SH-SY5Y (cell line): ENCODE data around the gene AARSD1.

ENCODE experiments used
- GATA2 ChIP-seq: IDR thresholded peaks from 2 replicates; pipeline ENCODE4 v1.6.1; 2011; ENCODE audit warnings: mild to moderate bottlenecking, low read depth, low read length
- GATA3 ChIP-seq: IDR thresholded peaks from 2 replicates; pipeline ENCODE4 v1.6.1; 2011; ENCODE audit warnings: low read depth, mild to moderate bottlenecking, low read length, moderate library complexity

AARSD1 gene

DNA sequence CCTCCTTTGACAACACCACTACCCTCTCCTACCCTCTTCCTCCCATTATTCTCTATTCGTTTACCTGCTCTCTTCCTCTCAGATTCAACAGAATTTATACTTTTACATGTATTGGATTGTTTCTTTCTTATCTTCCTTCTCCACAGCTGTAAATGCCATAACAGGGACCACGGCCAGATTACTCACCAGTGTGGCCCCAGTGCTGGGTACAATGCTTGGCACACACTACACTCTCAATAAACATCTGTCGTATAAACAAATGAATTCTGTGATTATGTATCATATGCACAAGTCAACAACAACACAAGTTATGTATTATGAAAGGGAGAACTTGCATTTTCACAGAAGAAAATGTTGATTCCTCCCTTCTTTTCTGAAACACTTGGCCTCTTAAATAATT is 20.0 kb downstream of the AARSD1 start:
- no peak for TF ChIP-seq GATA3
- TF ChIP-seq GATA2 = no peak

- no peak for TF ChIP-seq GATA3
Measured at GRCh38 chr17:42937712-42938596, 26.3 kb downstream of the AARSD1 start.

- TF ChIP-seq GATA3 = no peak
- no peak for TF ChIP-seq GATA2
Measured at GRCh38 chr17:42929497-42929844, 34.8 kb downstream of the AARSD1 start.

DNA sequence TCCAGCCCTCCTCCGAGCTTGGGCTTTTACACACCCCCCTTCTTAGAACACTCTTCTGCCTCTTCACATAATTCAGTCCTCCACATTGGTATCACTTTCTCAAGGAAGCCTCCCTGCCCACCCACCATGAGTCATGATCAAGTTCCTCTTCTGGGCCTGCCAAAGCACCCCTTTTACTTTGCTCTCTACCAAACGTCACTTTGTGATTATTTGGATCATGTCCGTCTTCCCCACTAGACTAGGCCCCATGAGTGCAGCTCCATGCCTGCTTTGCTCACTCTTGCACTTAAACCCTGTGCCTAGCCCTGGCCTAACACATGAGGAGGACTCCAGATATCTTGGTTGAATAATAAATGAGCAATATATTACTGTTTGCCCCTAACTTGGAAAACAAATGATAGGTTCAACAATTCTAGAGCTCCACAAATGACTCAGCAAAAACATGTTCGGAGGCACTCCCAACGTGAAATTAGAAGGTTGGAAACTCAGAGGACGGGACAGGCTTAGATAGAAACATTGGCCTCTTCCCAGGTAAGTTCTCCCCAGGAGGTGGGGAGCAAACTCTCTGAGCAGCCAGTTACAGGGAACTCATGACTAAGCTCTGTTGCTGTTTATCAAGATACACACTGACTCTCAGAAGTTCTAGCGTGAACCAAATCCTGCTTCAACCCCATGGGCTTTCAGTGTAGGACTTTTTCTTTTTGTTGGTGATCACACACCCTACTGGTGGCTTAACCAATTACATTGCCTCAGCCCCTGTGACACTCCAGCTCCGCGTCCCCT is 35.3 kb downstream of the AARSD1 start:
- TF ChIP-seq GATA2 (no peak), GATA3 (no peak)

GRCh38 chr17:42924891-42925290 is 39.4 kb downstream of the AARSD1 start:
- TF ChIP-seq GATA3 (no peak), GATA2 (no peak)

DNA sequence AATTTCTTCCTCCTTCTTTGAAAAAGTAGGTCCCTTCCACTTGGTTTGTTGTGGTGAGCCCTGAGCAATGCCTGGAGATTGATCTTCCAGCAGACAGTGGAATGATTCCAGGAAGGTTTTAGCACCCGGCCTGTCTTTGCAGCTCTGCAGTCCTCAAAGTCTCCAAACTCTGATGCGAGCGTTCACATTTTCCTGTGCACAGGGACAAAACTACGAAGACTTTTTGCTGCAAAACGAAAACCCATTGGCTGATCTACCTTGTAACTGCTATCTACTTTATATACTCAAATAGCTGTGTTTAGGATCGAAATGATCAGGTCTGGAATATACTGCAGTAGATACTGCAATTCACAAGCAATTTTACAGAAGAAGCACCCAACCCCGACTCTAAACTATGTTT is 42.0 kb downstream of the AARSD1 start:
- TF ChIP-seq GATA3 (no peak), GATA2 (no peak)

- TF ChIP-seq GATA3 (no peak), GATA2 (no peak)
Measured at GRCh38 chr17:42920922-42921321, 43.3 kb downstream of the AARSD1 start.

DNA sequence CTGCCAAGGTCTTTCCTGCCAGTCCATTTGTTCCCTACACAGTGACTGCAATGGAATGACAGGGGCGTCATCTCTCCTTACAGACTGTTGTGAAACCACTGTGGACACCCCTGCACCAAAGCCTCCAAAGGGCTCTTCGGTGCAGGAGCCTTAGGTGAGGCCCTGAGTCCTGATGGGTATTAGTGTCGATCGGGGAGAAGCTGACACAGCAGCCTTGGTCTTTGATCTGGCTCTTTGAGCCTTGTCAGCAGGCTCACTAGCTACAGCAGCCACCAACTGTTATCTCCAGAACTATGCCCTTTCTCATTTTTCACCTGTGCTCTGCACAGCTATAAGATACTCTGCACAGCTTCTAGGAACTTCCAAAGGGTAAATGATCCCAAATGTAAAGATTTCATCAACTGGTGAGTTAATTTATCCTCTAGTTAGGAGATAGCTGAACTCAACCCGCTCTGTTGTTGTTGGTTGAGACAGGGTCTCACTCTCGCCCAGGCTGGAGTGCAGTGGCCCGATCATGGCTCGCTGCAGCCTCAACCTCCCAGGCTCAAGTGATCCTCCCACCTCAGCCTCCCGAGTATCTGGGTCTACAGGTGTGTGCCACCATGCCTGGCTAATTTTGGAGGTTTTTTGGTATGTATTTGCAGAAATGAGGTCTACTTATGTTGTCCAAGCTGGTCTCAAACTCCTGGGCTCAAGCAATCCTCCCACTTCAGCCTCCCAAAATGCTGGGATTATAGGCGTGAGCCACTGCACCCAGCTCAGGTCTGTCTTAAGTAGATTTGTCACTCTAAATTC is 44.0 kb downstream of the AARSD1 start:
- TF ChIP-seq GATA2 (no peak), GATA3 (no peak)

DNA sequence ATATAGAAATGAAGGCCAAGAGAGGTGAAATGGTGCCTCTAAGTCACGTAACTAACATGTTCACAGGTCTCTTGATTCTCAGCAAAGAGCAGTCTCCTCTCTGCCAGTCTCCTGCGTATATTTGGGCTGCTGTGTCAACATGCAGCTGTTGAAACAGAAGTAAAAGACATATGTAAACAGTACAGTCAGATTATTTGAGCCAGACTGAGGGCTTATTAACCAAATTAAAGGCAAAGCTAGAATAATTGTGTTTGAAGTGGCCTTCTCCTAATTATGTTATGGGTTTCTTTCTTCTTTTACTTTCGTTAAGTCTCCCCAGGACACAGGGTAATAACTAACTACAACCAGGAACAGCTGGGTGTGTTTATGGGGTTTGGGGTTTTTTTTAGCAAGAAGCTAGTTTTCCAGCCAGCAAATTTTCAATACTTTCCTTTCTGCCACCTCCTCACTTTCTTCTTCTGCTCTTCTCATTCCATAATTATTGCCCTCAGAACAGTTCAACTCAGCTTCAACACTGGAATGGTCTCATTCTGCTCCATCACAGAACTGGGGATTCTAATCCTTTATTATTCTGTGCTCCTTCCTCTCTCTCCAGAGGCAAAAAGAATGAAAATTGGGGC is 45.2 kb downstream of the AARSD1 start:
- TF ChIP-seq GATA2 (no peak), GATA3 (no peak)

DNA sequence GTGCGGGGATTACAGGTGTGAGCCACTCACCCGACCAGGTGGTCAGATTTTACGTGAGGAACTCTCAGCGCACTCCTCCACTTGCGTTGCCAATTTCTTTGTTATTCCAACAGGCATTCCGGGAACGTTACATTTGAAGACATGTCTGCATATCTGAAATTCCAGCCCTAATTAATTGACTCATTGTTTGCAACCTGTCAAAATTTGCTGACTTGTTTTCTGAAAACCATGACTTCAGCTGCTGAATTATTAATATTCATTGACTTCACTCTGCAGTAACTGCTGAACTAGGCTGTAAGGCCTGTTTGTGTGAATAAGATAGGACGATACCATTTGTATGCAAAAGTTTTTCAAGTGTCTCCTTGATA is 47.0 kb downstream of the AARSD1 start:
- TF ChIP-seq GATA2 (no peak), GATA3 (no peak)

DNA sequence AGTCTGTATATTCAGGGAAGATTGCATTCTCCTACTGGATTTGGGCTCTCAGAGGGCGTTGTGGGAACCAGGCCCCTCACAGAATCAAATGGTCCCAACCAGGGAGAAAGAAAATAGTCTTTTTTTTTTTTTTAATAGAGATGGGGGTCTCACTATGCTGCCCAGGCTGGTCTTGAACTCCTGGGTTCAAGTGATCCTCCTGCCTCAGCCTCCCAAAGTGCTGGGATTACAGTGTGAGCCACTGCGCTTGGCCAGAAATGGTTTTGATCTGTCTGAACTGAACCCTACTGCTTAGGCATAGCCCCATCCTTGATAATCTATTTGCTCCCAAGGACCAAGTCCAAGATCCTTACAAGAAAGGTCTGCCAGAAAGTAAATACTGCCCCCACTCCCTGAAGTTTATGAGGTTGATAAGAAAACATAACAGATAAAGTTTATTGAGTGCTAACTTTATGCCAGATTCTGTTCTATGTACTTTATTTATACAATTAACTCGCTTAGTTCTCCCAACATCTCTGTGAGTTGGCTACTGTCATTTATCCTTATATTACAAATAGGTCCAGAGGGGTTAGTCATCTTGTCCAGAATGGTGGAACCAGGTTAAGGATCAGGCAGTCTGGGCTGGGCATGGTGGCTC is 50.2 kb downstream of the AARSD1 start:
- TF ChIP-seq GATA2 (no peak), GATA3 (no peak)

DNA sequence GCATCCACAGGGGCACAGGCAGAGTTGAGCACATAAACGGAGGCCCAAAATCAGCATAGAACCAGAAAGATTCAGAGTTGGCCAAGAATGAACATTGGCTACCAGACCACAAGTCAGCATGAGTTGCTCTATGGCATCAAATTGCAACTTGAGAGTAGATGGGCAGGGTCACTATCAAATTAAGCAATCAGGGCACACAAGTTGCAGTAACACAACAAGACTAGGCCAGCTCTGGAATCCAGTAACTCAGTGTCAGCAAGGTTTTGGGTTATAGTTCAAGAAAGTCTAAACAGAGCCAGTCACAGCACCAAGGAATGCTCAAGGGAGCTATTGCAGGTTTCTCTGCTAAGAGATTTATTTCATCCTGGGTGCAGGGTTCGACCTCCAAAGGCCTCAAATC is 50.7 kb downstream of the AARSD1 start:
- TF ChIP-seq GATA3 = no peak
- no peak for TF ChIP-seq GATA2

DNA sequence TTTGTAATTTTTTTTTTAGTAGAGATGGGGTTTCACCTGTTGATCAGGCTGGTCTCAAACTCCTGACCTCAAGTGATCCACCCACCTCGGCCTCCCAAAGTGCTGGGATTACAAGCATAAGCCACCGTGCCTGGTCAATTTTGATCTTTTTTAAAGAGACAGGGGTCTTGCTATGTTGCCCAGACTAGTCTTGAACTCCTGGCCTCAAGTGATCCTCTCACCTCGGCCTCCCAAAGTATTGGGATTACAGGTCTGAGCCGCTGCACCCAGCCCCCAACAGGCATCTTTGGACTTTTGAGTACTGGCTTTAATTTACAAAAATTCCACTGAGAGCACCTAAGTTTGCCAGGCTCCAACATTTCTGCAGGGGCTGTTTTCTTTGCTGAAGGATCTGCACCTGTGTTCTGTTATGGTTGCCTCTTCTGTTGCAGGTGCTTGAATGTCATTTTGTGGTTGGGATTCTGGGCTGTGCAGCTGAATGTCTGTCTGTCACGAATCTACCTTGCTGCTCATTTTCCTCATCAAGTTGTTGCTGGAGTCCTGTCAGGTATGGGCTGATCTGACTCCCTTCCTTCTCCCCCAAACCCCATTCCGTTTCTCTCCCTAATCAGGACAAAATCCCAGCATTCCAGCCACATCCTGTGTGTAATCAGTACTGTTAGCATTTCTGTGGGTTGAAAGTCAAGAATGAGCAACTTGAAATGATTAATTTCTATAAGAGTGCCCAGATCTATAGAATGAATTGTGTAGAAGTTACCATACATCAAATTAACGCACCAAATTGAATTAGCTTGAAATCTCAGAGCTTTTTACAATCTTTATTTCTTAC is 55.2 kb downstream of the AARSD1 start:
- no peak for TF ChIP-seq GATA3
- TF ChIP-seq GATA2 = no peak
